PC-3 (cell line): ENCODE results near the gene ANKLE1. TPM values are rescaled to one million over a fixed set of nuclear protein-coding genes. Genes with fewer than 3 reads are reported as not detected.
A peak's percentile ranks its signal among the peaks of the same experiment; 100 is the strongest.

Experiments
- ATAC-seq: fragments of 200-7000 bp; cut with Tn5 transposase; 2 replicates; pipeline ENCODE4 v1.9.1; 2020; ENCODE audit warnings: mild to moderate bottlenecking, moderate library complexity
- BruUV-seq: library from RNA; stranded (reverse); fragments of 400-500 nt; replicated peaks from 2 replicates; lab custom pipeline; 2021; lab: Mats Ljungman, UMichigan
- CTCF ChIA-PET: fragments of 300-600 bp; sonication (Branson Sonifier 250); formaldehyde crosslinking; loops from one replicate; lab custom pipeline; 2022; ENCODE audit warnings: antibody characterized with exemption; lab: Charles Lee
- POLR2A ChIA-PET: fragments of 300-600 bp; sonication (Branson Sonifier 250); formaldehyde crosslinking; loops from one replicate; lab custom pipeline; 2022; ENCODE audit warnings: antibody characterized with exemption; ENCODE audit not compliant: unreplicated experiment; lab: Charles Lee
- DNase-seq: peaks from one replicate; pipeline ENCODE4 v3.0.0-alpha.2; 2015
- H2AFZ ChIP-seq: fragments of 300-600 bp; sonication (generic); 2 replicates; pipeline ENCODE4 v1.6.0; 2016; ENCODE audit warnings: antibody characterized with exemption, low read length
- H3F3A ChIP-seq: fragments of 300-600 bp; sonication (generic); one replicate; pipeline ENCODE4 v1.6.0; 2017; ENCODE audit warnings: antibody characterized with exemption, low read length, control low read depth, mild to moderate bottlenecking; ENCODE audit not compliant: unreplicated experiment
- H3K27ac ChIP-seq: fragments of 300-600 bp; sonication (generic); 2 replicates; pipeline ENCODE4 v1.5.1; 2016; ENCODE audit warnings: mild to moderate bottlenecking, low read length
- H3K27me3 ChIP-seq: fragments of 300-600 bp; sonication (generic); 2 replicates; pipeline ENCODE4 v1.6.1; 2016; ENCODE audit warnings: low read length, mixed read lengths
- H3K36me3 ChIP-seq: fragments of 300-600 bp; sonication (generic); 2 replicates; pipeline ENCODE4 v1.6.1; 2016; ENCODE audit warnings: low read depth, mixed run types, low read length, mixed read lengths
- H3K4me1 ChIP-seq: fragments of 300-600 bp; sonication (generic); 2 replicates; pipeline ENCODE4 v1.5.1; 2016; ENCODE audit warnings: low read length; ENCODE audit not compliant: insufficient read depth
- H3K4me2 ChIP-seq: fragments of 300-600 bp; sonication (generic); 2 replicates; pipeline ENCODE4 v1.6.0; 2016; ENCODE audit warnings: low read length
- H3K4me3 ChIP-seq: fragments of 300-600 bp; sonication (generic); 2 replicates; pipeline ENCODE4 v1.5.1; 2016; ENCODE audit warnings: mild to moderate bottlenecking, low read length, mixed read lengths
- H3K79me2 ChIP-seq: fragments of 300-600 bp; sonication (generic); 2 replicates; pipeline ENCODE4 v1.6.1; 2017; ENCODE audit warnings: low read length, mixed read lengths
- H3K9ac ChIP-seq: fragments of 300-600 bp; sonication (generic); 2 replicates; pipeline ENCODE4 v1.6.0; 2016; ENCODE audit warnings: mild to moderate bottlenecking, low read length
- H3K9me2 ChIP-seq: fragments of 300-600 bp; sonication (generic); replicated peaks from 2 replicates; pipeline ENCODE4 v1.6.1; 2016; ENCODE audit warnings: mixed run types, low read length, mixed read lengths
- H3K9me3 ChIP-seq: fragments of 300-600 bp; sonication (generic); 2 replicates; pipeline ENCODE4 v1.6.1; 2016; ENCODE audit warnings: low read length, mixed read lengths
- H4K20me1 ChIP-seq: fragments of 300-600 bp; sonication (generic); 2 replicates; pipeline ENCODE4 v1.6.1; 2016; ENCODE audit warnings: low read length, mixed read lengths
- EZH2 ChIP-seq: fragments of 300-600 bp; sonication (generic); IDR thresholded peaks from one replicate; pipeline ENCODE4 v1.6.1; 2017; ENCODE audit warnings: antibody characterized with exemption, mild to moderate bottlenecking, low read length; ENCODE audit not compliant: unreplicated experiment
- EZH2phosphoT487 ChIP-seq: fragments of 300-600 bp; sonication (generic); IDR thresholded peaks from 2 replicates; pipeline ENCODE4 v1.6.1; 2018; ENCODE audit warnings: mild to moderate bottlenecking, antibody characterized with exemption, low read length, borderline replicate concordance
- intact Hi-C: fragments of 100-400 bp; cut with micrococcal nuclease; formaldehyde crosslinking; loops from 2 replicates; pipeline ENCODE4 v1.9.0; 2023
- total RNA-seq: library from RNA; depleted of rRNA; stranded (reverse); fragments of >200 nt; gene quantifications from 2 replicates; pipeline ENCODE4 v1.2.3, GENCODE V29; 2014
- TF ChIP-seq, protein P1 (sequence below): fragments of 300-600 bp; sonication (generic); conservative IDR thresholded peaks from 2 replicates; pipeline ENCODE4 v1.5.1; 2017; ENCODE audit warnings: antibody characterized with exemption, low read depth, mild to moderate bottlenecking, low read length

The ANKLE1 gene
- total RNA-seq, 1 experiment from 2014 or later = 2.2 TPM

DNA sequence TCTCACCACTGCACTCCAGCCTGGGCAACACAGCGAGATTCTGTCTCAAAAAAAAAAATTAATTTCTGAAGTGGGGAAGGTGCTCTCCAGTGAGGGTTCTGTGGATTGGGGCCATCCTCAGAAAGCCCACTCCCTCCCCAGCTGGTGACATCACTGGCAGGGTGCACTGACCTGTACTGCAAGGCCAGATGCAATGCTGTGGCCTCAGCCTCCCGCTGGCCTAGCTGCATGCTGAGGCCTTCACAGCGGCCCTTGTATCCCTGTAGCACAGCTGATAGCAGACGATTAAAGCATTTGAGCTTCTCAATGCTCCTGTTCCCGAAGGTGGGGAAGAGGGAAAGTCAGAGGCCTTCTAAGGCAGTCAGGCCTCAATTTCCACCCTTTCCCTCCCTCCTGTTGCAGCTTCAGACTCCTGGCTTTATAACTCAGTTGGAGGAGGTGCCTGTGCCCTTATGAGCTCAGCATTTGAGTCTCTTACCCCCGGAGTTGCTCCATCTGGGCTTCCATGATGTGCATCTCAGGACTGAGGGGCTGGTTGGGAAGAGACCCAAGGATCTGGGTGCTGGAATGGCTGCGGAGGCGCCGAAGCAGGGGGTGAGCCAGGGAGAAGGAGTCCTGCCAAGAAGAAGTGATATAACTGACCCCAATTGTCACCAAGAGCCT, 22.5 kb upstream of the ANKLE1 start:
- no peaks in the 10 kb centered on the region for H3K79me2 ChIP-seq
- CTCF ChIA-PET = no interaction called here

DNA sequence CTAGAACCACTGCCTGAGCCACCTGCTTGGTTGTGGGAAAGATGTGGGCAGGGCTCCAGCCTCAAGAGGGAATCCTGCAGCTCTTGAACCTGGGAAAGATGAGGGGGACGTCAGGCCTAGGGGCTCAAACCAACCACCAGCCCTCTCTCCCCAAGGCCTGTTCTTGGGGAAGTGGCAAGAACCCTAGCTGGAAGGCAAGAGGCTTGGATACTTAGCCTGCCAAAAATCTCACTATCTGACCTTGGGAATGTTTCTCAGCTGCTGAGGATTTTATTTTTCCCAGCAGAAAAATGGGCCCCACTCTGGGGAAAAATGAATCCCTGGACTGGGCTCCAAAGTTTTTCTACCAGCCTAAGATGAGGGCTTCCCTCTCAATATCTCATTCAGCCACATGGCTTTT, 21.8 kb upstream of the ANKLE1 start:
- TF ChIP-seq EZH2phosphoT487 = no peak
- TF ChIP-seq, protein P1, sequence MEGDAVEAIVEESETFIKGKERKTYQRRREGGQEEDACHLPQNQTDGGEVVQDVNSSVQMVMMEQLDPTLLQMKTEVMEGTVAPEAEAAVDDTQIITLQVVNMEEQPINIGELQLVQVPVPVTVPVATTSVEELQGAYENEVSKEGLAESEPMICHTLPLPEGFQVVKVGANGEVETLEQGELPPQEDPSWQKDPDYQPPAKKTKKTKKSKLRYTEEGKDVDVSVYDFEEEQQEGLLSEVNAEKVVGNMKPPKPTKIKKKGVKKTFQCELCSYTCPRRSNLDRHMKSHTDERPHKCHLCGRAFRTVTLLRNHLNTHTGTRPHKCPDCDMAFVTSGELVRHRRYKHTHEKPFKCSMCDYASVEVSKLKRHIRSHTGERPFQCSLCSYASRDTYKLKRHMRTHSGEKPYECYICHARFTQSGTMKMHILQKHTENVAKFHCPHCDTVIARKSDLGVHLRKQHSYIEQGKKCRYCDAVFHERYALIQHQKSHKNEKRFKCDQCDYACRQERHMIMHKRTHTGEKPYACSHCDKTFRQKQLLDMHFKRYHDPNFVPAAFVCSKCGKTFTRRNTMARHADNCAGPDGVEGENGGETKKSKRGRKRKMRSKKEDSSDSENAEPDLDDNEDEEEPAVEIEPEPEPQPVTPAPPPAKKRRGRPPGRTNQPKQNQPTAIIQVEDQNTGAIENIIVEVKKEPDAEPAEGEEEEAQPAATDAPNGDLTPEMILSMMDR = no peak
- TF ChIP-seq EZH2 = no peak
- H3F3A ChIP-seq = no peaks in the 10 kb centered on the region
- no peak overlapping the region for H2AFZ ChIP-seq
- ATAC-seq (no peak), DNase-seq (no peak)
- H3K79me2 ChIP-seq = no peaks in the 10 kb centered on the region
- H3K4me3 ChIP-seq = no peak overlapping the region
- no peak overlapping the region for H3K9ac ChIP-seq
- H3K9me3 ChIP-seq = 0 out of 2 replicates have a peak, but pooled peaks cover 5% of the 10 kb centered on the region
- H3K9me2 ChIP-seq = no peaks in the 10 kb centered on the region
- POLR2A ChIA-PET = no interaction called here
- no TSS peak for BruUV-seq
- H3K27me3 ChIP-seq = no peaks in the 10 kb centered on the region
- H3K4me2 ChIP-seq = no peak overlapping the region
- no peaks in the 10 kb centered on the region for H3K36me3 ChIP-seq
- intact Hi-C loops = no loop called here
- H3K27ac ChIP-seq = no peak overlapping the region
- H4K20me1 ChIP-seq = no peaks in the 10 kb centered on the region
- CTCF ChIA-PET = interaction anchor here (0.6 to 0.9 kb wide), 2 partner anchors 11 to 45 kb away, joined by 3 to 4 read pairs; partner anchors contain the start of gene MRPL34
- H3K4me1 ChIP-seq = no peaks in the 10 kb centered on the region

More for the DNA sequence above, 22.5 kb upstream of the ANKLE1 start:
- TF ChIP-seq EZH2phosphoT487 (no peak), EZH2 (no peak)
- TF ChIP-seq, protein P1 = no peak
- no peaks in the 10 kb centered on the region for H3K9me2 ChIP-seq
- H3K27ac ChIP-seq = no peak overlapping the region
- no peak overlapping the region for H3K4me2 ChIP-seq
- H3K4me3 ChIP-seq = no peak overlapping the region
- no TSS peak for BruUV-seq
- H3K36me3 ChIP-seq = no peaks in the 10 kb centered on the region
- H3F3A ChIP-seq = no peaks in the 10 kb centered on the region
- no peaks in the 10 kb centered on the region for H3K4me1 ChIP-seq
- no peak for DNase-seq
- H4K20me1 ChIP-seq = no peaks in the 10 kb centered on the region
- POLR2A ChIA-PET = no interaction called here
- 0 out of 2 replicates have a peak, but pooled peaks cover 5% of the 10 kb centered on the region for H3K9me3 ChIP-seq
- no peak overlapping the region for H2AFZ ChIP-seq
- intact Hi-C loops = no loop called here
- no peak overlapping the region for H3K9ac ChIP-seq
- ATAC-seq = no peak
- no peaks in the 10 kb centered on the region for H3K27me3 ChIP-seq

DNA sequence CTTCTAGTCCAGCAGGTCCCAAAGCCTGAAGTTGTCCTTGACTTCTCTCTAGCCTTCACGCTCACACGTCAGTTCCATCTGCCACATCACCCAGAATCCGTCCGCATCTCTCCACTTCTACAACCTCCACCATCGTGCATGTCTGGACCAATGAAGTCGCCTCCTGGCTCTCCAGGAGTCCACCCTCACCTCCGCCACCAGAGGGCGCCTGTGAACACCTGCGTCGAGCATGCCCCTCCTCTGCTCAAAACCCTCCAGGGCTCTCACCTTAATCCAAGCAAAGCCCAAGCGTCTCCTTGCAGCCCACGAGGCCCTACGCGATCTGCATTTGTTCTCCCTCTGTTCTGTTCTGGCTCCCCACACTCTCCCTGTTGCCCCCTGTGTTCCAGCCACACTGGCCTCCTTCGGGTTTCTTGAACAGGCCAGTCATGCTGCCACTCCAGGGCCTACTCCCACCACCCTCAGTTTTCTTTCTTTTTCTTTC, 20.8 kb upstream of the ANKLE1 start:
- TF ChIP-seq, protein P1 = peak; percentile 94
- no peak for TF ChIP-seq EZH2
- H3K79me2 ChIP-seq = no peaks in the 10 kb centered on the region
- no peak overlapping the region for H3K9ac ChIP-seq
- no peaks in the 10 kb centered on the region for H3K27me3 ChIP-seq
- no peaks in the 10 kb centered on the region for H3K9me2 ChIP-seq
- H3K4me1 ChIP-seq = no peaks in the 10 kb centered on the region
- no peak overlapping the region for H3K4me3 ChIP-seq
- H3K4me2 ChIP-seq = no peak overlapping the region
- DNase-seq (peak; percentile 89), ATAC-seq (peak; percentile 100)
- H3K27ac ChIP-seq = no peak overlapping the region
- peak overlapping the region; percentile 79 for H2AFZ ChIP-seq
- ChIA-PET POLR2A (no interaction called here), CTCF (interaction anchor here (0.6 to 0.9 kb wide), 2 partner anchors 12 to 44 kb away, joined by 3 to 4 read pairs; partner anchors contain the start of gene MRPL34)
- BruUV-seq = no TSS peak
- intact Hi-C loops = loop anchor here (1.0 kb wide), 1 partner anchor 21 kb away; no protein-coding TSS in a partner anchor
- no peaks in the 10 kb centered on the region for H3K36me3 ChIP-seq
- 0 out of 2 replicates have a peak, but pooled peaks cover 5% of the 10 kb centered on the region for H3K9me3 ChIP-seq
- H3F3A ChIP-seq = no peaks in the 10 kb centered on the region
- no peaks in the 10 kb centered on the region for H4K20me1 ChIP-seq
